ENCODE results near the gene TXNRD2.

TXNRD2 gene

DNA sequence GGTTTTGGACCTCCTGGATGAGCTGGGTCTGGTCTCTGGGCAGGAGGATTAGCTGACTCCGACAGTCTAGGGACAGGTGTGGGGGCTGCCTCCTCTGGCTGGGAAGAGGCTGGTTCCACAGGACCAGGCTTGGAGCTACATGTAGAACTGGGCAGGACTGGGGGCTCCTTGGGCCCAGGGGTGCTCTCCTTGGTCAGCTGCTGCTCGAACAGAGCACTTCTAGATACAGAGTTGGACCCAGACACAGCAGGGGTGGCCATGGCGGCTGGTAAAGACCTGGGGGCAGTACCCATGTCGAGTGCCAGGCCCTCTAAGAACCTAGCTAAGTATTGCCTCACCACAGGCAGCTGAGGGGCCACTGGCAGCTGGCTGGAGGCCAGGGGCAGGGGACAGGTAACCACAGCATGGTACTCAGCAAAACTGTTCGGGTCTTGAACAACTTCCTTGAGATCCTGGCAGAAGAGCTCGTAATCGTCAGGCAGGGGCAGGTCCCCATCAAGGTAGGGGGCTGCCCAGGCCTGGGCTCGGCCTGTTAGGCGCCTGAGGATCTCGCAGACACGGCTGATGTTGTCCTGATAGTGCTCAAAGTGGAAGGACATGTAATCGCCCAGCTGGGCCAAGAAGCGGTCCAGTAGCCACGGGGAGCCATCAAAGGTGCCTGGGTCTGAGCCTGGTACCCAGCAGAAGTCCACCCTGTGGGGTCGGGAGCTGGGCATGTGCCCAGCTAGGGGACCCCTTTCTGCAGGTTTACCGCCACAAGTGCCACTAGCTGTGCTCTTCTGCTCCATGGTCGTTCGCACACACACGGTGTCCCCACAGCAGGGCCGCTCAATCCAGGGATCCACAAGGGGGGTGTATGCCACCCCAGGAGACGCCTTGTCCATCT lies 90.1 kb downstream of the TXNRD2 start:
- FAIRE-seq (no peak), DNase-seq (ENCODE audit: insufficient read length, low spot score) (no peak)
- TF ChIP-seq, protein P1, sequence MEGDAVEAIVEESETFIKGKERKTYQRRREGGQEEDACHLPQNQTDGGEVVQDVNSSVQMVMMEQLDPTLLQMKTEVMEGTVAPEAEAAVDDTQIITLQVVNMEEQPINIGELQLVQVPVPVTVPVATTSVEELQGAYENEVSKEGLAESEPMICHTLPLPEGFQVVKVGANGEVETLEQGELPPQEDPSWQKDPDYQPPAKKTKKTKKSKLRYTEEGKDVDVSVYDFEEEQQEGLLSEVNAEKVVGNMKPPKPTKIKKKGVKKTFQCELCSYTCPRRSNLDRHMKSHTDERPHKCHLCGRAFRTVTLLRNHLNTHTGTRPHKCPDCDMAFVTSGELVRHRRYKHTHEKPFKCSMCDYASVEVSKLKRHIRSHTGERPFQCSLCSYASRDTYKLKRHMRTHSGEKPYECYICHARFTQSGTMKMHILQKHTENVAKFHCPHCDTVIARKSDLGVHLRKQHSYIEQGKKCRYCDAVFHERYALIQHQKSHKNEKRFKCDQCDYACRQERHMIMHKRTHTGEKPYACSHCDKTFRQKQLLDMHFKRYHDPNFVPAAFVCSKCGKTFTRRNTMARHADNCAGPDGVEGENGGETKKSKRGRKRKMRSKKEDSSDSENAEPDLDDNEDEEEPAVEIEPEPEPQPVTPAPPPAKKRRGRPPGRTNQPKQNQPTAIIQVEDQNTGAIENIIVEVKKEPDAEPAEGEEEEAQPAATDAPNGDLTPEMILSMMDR (IDR thresholded peaks at IDR 0.05; ENCODE audit: insufficient read depth, missing control alignments), result no peak

DNA sequence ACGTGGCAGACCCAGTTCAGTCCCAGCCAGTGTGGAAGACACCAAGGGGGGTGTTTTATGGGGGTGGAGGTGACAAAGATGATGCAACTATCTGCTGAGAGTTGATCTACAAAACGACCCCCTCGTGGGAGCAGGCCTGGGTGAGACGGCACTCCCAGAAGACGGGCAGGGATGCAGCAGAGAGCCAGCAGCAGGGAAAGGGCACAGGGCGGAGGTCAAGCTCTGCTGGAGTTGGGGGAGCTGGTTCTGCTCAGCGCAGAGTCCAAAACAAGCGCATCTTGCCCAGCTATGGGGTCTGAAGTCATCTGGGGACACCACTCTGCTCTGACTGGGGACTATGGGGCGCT lies 90.9 kb downstream of the TXNRD2 start:
- DNase-seq (ENCODE audit: insufficient read length, low spot score) (no peak), FAIRE-seq (no peak)
- TF ChIP-seq, protein P1 (IDR thresholded peaks at IDR 0.05; ENCODE audit: insufficient read depth, missing control alignments), result no peak

DNA sequence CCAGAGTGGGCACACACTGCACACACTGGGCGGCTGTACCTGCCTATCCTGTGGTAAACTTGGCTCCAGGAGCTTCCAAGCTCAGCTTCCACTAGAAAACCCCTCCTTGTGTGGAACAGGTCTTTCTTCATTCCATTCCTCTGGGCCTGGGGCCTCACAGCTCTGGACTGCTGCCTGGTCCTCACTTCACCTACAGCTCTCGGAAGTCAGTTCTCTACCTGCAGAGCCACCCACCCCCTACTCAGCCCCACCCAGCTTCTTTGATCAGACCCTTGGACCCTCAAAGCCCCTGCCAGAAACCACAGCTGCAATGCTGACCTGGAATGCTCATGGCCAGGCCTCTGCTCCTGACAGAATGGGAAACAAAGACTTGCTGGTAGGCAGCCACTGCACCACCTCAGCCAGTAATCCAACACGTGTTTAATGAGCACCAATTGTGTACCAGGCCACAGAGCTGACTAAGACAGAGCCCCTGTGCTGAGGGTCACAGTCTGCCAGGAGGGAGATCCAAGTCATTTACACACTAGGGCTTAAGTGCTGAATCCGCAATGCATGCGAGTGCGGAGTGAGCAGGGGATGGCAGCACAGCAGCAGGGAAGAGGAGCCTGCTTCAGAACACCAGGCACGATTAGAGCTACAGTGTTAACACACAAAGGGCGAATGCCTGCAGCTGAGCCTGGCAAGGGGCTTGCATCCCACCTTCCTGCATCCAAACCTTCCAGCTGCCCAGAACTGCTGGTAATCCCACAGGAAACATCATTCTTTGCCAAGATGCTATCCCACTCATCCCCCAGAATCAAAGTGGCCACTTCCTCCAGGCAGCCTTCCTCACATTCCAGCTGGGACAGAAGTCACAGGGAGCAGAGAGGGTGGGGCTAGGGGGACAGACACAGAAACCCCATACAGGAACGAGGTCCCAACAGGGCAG lies 91.5 kb downstream of the TXNRD2 start:
- FAIRE-seq (no peak), DNase-seq (ENCODE audit: insufficient read length, low spot score) (no peak)
- TF ChIP-seq, protein P1 (IDR thresholded peaks at IDR 0.05; ENCODE audit: insufficient read depth, missing control alignments), result no peak

DNA sequence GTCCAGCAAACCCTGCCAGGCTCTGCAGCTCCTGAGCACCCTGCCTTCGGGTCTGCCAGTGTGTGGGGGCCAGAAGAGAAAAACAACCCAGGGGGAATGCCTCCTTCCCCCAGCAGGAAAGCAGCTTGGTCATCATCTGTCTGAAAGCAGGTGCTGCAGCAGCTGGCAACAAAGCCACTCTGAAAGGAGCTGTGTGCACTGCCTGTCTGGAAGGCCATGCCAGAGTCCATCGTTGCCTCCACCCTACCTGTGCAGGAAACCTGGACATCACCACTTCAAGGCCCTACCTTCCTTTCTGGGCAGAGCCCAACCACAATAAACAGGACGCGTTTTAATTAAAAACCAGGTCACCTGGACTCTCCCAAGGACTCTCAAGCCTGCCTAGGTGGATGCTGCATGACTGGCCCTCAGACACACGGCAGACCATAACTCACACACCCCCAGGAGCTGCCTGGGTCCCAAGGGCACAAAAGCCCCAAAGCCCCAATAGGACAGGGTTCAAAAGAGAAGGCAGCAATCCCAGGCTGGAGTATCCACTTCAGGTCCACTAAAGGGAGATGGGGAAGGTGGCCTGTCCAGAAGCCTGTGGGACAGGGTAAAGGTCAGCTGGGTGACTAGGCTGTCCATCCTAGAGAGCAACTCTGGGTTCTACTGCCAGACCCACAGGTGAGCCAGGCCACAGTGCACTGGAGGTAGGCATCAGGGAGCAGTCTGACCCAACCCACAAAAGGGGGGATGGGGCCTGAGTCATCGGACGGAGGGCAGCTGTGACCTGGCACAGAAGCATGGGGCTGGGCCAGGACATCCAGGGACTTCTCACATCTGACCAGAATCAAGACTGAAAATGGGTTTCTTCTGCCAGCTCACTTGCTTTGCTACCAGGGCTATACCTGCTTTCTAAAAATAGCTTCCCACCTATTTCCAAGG lies 93.1 kb downstream of the TXNRD2 start:
- TF ChIP-seq, protein P1 (IDR thresholded peaks at IDR 0.05; ENCODE audit: insufficient read depth, missing control alignments), result no peak
- no peak for DNase-seq (ENCODE audit: insufficient read length, low spot score)
- no peak for FAIRE-seq

DNA sequence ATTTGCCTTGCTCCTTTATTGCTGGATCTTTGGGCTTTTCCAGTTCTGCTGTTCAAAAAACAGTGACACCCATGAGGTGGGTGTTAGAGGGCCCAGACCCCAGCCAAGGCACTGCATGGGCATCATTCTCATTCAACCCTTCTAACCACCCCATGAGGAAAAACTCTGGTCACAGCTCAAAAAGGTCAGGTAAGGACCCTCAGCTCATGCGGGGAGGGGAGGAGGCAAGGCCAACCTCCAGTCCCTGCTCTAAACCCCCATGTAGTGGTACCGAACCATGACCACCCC lies 94.3 kb downstream of the TXNRD2 start:
- TF ChIP-seq, protein P1 (IDR thresholded peaks at IDR 0.05; ENCODE audit: insufficient read depth, missing control alignments), result no peak
- FAIRE-seq, result no peak
- no peak for DNase-seq (ENCODE audit: insufficient read length, low spot score)

DNA sequence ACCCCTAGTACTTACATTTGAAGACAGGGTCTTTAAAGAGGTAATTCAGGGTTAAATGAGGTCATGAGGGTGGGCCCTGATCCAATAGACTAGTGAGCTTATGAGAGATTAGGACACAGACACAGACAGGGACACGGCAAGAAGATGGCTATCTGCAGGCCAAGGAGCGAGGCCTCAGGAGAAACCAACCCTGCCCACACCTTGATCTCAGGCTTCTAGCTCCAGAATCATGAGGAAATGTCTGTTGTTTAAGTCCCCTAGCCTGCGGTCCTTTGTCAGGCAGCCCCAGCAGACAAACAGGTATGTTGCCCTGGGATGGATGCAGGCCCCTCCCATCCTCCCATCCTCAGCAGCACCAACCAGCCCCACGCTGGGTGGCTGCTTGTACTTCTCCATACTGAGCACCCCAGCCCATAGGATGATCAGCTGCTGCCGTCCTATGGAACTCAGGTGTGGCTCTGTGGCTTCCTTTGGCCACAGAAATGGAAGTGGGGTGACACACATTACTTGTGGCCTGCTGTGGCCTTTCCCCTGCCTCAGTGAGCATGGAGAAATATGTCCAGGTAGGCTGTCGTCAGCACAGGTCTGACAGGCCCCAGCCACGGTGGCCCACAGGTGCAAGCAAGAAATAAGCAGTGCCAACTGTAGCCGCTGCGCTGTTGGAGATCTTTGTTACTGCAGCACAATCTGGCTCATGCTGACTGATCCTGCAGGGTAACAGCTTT lies 94.8 kb downstream of the TXNRD2 start:
- FAIRE-seq (no peak), DNase-seq (ENCODE audit: insufficient read length, low spot score) (no peak)
- TF ChIP-seq, protein P1 (IDR thresholded peaks at IDR 0.05; ENCODE audit: insufficient read depth, missing control alignments), result no peak
